ENCODE measurements around the gene WWP2.

DNA sequence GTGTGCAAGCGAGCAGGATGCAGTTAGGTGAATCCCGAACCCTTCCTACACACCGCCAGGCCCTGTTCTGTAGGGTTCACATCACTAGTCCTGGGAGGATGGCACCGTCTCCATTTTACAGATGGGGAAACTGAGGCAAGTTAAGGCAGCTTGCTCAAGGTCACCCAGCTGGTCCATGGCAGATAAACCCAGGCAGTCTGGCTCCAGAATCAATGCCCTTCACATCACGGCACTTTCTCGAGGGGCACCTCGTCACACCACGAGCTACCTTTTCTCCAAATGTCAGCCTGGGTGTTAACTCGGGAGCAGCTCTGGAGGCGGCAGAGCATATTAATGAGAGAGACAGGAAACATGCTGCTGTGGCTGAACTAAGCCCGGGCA, 16.9 kb upstream of the WWP2 start:
- TF ChIP-seq CTCF (IDR thresholded peaks at IDR 0.05) = no peak
- no peak for TF ChIP-seq POLR2A (IDR thresholded peaks at IDR 0.05)
